Activated CD8-positive, alpha-beta memory T cell treated with anti-CD3 and anti-CD28 coated beads, Interleukin-2, amount 50 U/mL, for 48 hours (primary cell): ENCODE data around the gene ZNF530.
A peak's percentile ranks its signal among the peaks of the same experiment; 100 is the strongest.

Source experiments
- DNase-seq: peaks from one replicate; pipeline ENCODE4 v3.0.0-alpha.2; 2020

The ZNF530 gene

GRCh38 chr19:57599761-57600383, at the start of gene ZNF530:
Gene ZNF530, plus strand, starts transcription at chr19:57599885. Its CDS starts 4,461 bp downstream, at chr19:57604346.
- DNase-seq, result peak; percentile 94

- DNase-seq, result no peak
These were observed 47.3 kb upstream of the ZNF530 start for GRCh38 chr19:57552432-57552831.

- DNase-seq, result no peak
These were observed 42.0 kb upstream of the ZNF530 start for GRCh38 chr19:57557659-57558058.

GRCh38 chr19:57558525-57558924, 41.2 kb upstream of the ZNF530 start:
- no peak for DNase-seq

DNA sequence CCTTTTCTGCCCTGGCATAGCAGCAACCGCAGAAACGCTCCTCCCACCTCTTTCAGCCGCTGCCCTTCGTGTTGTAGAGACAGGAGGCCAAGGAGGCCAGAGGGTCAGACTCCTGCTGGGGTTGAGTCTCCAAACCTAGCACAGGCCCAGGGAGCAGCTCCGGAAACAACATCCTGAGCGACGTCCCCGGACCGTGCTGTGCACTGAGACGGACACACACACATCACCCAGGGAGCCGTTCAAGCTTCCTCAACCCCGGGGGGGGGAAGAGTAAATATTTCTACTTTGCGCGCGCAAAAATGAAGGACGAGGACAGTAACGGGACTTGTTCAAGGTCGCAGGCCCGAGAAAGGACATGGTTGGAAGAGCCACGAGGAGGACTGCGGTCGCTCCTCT, 40.7 kb upstream of the ZNF530 start:
- no peak for DNase-seq

DNA sequence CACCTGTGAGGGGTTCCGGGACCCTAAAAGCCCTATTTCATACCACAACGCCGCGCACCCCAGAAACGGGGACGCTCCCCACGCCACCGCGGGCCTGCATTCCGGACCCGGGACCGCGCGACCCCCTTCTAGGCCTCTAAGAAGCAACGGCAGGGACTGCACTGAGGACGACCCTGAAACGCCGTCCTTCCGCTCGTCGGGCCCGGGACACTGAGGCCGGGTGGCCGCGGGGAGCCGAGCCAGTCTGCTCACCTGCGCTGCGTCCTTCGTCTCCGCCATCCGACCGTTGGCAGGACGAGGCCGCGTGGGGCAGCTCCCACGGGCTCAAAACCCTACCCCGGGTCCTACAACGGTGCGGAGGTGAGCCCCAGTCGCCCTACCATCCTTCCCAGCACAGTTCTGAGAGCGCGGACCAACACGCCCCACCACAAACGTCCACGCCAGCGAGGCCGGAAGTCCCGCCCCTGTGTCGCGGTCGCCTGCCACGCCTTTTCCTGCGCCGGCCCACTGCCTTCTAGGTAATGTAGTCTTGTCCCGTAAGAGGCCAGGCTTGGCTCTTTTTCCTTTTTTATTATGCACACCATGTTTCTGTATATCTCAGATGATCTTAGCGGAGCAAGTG, 40.2 kb upstream of the ZNF530 start, which contains the start of gene ZNF550:
ZNF550 (minus strand) TSS at position 460 of the 622 bp plus-strand sequence; CDS start at position 279, 181 bp downstream.
- peak; percentile 91 for DNase-seq

- peak; percentile 54 for DNase-seq
These were observed 39.6 kb upstream of the ZNF530 start for GRCh38 chr19:57560049-57560491.

DNA sequence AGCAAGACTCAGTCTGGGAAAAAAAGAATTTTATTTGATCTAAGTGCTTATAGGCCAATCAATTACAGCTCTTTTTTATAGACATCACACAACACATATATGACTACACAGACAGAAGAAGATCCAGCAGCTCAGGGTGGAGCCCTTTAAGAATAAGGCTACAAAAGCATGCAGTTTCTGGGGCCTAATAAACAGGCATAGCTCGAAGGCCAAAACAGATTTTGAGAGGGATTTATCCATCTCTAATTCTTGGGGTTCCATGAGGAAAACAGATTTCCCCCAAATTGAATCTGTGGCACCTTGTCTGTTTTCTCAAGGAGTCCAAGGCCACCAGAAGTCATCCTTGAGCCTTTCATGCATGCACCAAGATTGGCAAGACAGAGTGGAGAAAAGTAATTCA, 36.1 kb upstream of the ZNF530 start:
- DNase-seq, result no peak

- DNase-seq, result peak; percentile 26
These were observed 33.1 kb upstream of the ZNF530 start for GRCh38 chr19:57566396-57567265.

DNA sequence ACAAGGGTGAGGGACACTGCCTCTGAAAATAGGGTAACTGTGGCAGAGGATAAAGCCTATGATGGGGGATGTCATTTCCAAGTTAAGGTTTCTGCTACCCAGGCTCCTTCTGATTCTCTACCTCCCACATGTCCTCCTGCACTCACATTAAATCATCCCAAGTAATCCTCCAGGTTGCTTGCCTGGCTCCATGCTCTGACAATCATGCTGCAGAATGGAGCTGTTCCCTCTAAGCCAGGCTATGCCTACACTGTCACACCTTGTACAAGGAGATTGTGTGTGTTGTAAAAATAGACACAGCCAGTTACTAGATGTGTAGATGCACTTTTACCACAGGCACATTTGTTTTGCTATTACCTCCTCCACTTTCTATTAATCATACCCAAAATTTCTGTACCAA, 29.0 kb upstream of the ZNF530 start:
- DNase-seq, result no peak

- no peak for DNase-seq
These were observed 27.2 kb upstream of the ZNF530 start for GRCh38 chr19:57572415-57572947.

GRCh38 chr19:57576661-57577060, 23.0 kb upstream of the ZNF530 start:
- DNase-seq, result no peak

GRCh38 chr19:57578487-57579205, 21.0 kb upstream of the ZNF530 start, which contains the start of gene ZNF416:
Gene ZNF416, minus strand, starts transcription at chr19:57578911. Its CDS starts 207 bp downstream, at chr19:57578704.
- peak; percentile 91 for DNase-seq

DNA sequence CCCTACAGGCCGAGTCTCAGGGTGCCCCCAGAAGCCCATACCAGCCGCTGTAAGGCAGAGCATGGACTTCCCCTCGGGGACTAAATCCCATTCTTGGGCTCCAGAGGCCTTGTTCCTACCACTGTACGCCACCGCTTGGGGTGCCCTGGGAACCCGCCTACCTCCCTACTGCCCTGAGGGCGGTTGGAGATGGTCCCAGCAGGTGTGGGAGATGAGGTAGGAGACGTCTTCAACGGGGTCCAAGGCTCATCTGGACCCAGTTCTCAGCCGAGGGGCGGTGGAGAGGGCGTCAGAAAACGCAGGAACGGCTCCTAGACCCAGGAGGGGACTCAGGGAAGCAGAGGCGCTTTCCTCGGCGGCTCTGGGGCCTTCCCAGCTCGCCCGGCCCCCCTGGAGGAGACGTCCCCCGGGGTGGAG, 16.6 kb upstream of the ZNF530 start:
- no peak for DNase-seq

DNA sequence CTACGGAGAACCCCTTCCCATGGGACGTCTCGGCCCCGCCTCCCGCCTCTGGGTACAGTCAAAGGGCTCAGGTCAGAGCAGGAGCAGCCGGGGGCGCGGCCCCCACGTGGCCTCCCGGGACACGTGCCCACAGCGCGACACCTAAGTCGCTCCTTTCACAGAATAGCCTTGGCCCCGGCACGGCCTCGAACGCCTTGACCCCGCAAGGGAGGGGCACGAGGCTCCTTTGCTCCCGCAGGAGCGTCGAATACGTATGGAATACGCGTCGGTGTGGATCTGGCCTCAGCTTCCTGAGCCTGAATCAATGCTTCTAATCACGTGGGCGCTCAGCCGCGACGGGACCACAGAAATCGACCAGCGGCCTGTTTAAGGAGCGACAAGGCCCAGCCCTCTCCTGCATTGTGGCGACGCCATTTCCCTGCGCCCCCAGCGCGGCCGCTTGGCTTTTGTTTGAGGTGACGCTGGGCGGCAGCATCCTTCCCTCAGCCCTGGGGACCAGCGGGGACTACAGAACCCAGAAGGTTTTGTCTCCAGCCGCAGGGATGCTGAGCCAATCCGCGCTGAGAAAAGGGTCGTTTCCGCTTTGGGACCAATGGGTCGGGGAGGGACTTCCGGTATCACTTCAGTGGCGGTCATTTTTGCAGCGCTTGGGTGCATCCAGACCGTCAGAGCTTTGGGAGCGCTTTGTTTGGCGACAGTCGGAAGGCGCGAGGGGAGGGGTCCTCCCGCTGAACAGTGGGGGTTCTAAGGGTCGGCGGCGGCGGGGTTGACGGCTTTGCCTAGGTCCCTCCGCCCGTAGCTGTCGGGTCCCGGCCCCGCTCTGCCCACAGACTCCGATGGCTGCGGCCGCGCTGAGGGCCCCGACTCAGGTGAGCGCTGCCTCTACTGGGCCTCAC, 15.9 kb upstream of the ZNF530 start, which contains the start of gene ZIK1:
ZIK1 (plus strand) TSS at position 625 of the 896 bp plus-strand sequence; CDS start at position 837, 212 bp downstream.
- peak; percentile 85 for DNase-seq

DNA sequence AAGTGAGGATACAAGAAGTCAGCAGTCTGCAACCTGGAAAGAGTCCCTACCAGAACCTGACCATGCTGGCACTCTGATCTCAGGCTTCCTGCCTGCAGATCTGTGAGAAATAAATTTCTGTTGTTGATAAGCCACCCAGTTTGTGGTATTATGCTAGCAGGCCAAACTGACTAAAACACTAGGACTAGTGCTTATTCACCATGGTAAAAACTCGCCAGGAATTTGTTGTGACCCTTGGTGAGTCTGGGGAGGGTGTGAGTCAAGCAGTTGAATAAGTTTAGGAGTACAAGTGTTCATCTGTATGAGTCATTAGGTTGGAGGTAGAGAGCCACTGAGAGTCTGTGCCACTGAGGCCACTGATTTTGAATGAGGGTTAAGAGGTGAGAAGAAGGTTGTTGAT, 12.2 kb upstream of the ZNF530 start:
- DNase-seq, result no peak

DNA sequence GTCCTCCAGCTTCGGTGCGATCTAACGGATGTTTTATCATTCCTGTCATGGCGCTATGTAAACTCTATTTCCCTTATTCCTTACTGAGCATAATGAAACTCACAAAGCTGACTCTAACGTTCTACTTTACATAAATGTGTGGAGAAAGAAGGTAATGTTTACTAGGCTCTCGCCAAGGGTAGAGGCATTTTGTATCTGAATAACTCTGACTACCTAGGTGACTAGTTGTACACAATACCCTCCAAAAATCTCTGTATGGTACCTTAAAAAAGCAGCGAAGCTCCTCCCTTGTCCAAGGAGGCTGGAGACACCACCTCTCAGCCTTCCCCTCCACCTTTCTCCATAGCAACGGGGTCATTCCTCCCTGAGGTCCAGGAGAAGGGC, 316 bp upstream of the ZNF530 start:
- no peak for DNase-seq

DNA sequence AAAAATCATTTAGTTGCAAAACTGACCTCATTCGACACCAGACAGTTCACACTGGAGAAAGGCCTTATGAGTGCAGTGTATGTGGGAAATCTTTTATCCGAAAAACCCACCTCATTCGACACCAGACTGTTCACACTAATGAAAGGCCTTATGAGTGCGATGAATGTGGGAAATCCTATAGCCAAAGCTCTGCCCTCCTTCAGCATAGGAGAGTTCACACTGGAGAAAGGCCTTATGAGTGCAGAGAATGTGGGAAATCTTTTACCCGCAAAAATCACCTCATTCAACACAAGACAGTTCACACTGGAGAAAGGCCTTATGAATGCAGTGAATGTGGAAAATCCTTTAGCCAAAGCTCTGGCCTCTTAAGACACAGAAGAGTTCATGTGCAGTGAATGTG, 7.2 kb downstream of the ZNF530 start:
- DNase-seq, result no peak

GRCh38 chr19:57611113-57611512, 11.4 kb downstream of the ZNF530 start:
- no peak for DNase-seq

- peak; percentile 90 for DNase-seq
These were observed 14.5 kb downstream of the ZNF530 start, which contains the start of gene ZNF134 for GRCh38 chr19:57613941-57614743. Gene ZNF134, plus strand, starts transcription at chr19:57614242. Its CDS starts 5,227 bp downstream, at chr19:57619469.
